Pancreas (tissue), 10 donors: ENCODE data around the gene C3orf85. TPM values are rescaled to one million over a fixed set of nuclear protein-coding genes. Genes with fewer than 3 reads are reported as not detected.

Experiments used
- ATAC-seq, 4 donors: fragments of 200-7000 bp; cut with Tn5 transposase; one replicate each; pipeline versions ENCODE4 v1.8.0 to v1.9.1; 2020; ENCODE audit warnings: mild to moderate bottlenecking in 4 of 4, moderate library complexity in 4 of 4
- DNase-seq, 6 donors: peaks; one replicate each; pipeline ENCODE4 v3.0.0-alpha.2; 2020
- FAIRE-seq: peaks from 2 replicates; lab custom pipeline; 2012; peaks lifted over from hg19 to GRCh38; lab: Jason Lieb, UNC
- H3K27ac ChIP-seq, 4 donors: fragments of 200-600 bp; sonication (generic); 1 replicate in 3 of 4; 2 replicates in 1 of 4; pipeline versions ENCODE4 v1.5.0 to v1.8.0; 2020
- H3K27me3 ChIP-seq, 4 donors: fragments of 200-600 bp; one replicate each; pipeline ENCODE4 v1.8.0; 2021
- H3K36me3 ChIP-seq, 3 donors: fragments of 200-600 bp; sonication (generic) in 1 of 3; one replicate each; pipeline versions ENCODE4 v1.5.0 to v1.8.0; 2020 to 2021
- H3K4me1 ChIP-seq, 3 donors: fragments of 200-600 bp; one replicate each; pipeline ENCODE4 v1.8.0; 2021
- H3K4me3 ChIP-seq, 4 donors: fragments of 200-600 bp; sonication (generic) in 2 of 4; one replicate each; pipeline versions ENCODE4 v1.5.0 to v1.8.0; 2020 to 2021
- H3K9me3 ChIP-seq, 4 donors: fragments of 200-600 bp; one replicate each; pipeline ENCODE4 v1.8.0; 2021
- WGBS, 2 donors: extraction: QIAGEN DNeasy Blood & Tissue Kit; methylation state at CpG; one replicate each; pipeline ENCODE4 v1.1.7; 2013; 5-methylcytosine and 5-hydroxymethylcytosine counted together
- intact Hi-C, 3 donors: fragments of 100-400 bp; cut with DNase I; formaldehyde crosslinking; loops; one replicate each; pipeline versions ENCODE4 v1.11.1 to v1.14.2; 2022
- polyA plus RNA-seq, 2 donors: library from polyadenylated mRNA; stranded (reverse); fragments of 200-250 nt; gene quantifications; one replicate each; pipeline ENCODE4 v1.2.3, GENCODE V29; 2013
- total RNA-seq, 6 donors: library from RNA; stranded (reverse); fragmentation: NEBNext Ultra II Directional in 4 of 6; extraction: Animal tissue kit (Norgen Biotek cat#: 25700) in 4 of 6; gene quantifications; one replicate each; pipeline versions ENCODE4 v1.2.1 to v1.2.4, GENCODE V29; 2021 to 2023
- TF ChIP-seq, protein P1 (sequence below), 4 donors: fragments of 200-600 bp; sonication (generic) in 3 of 4; IDR thresholded peaks; one replicate each; pipeline versions ENCODE4 v1.5.0 to v1.8.0; 2021; ENCODE audit warnings: antibody characterized with exemption in 4 of 4
- donor health status: healthy with polysubstance abuse.
- donor health status: DM: no; HTN: no; CAD: no; lungs with moderate emphysema.
- donor health status: DM: no; HTN: no; CAD: no.
- donor health status: control.
- donor health status: control.
- donor health status: Bipolar disorder and iron deficiency.
- donor health status: DM: yes; HTN: yes; CAD: no.
- donor health status: DM: no; HTN: no; CAD: no.
- donor health status: DM: no; HTN: no; CAD: no.
- donor health status: DM: yes; HTN: yes; CAD: no.

The C3orf85 gene
- total and polyA plus RNA-seq, 8 donors, result not detected

DNA sequence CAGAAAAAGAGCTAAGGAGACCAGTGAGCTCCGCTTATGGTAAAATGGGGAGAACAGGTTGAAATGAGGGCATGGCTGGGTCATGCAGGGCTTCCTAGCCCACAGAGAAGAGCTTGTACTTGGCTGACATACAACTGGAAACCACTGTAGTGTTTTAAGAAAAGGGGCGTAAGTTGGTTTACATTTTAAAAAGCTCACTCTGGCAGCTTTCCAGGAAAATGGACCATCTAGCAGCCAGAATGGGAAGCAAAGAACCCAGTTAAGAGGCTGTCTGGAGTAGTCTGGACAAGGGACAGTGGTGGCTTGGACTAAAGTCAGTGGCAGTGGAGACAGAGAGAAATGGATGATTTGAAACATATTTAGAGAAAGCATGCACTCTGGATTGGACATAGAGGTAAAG lies 20.5 kb upstream of the C3orf85 start:
- TF ChIP-seq, protein P1, sequence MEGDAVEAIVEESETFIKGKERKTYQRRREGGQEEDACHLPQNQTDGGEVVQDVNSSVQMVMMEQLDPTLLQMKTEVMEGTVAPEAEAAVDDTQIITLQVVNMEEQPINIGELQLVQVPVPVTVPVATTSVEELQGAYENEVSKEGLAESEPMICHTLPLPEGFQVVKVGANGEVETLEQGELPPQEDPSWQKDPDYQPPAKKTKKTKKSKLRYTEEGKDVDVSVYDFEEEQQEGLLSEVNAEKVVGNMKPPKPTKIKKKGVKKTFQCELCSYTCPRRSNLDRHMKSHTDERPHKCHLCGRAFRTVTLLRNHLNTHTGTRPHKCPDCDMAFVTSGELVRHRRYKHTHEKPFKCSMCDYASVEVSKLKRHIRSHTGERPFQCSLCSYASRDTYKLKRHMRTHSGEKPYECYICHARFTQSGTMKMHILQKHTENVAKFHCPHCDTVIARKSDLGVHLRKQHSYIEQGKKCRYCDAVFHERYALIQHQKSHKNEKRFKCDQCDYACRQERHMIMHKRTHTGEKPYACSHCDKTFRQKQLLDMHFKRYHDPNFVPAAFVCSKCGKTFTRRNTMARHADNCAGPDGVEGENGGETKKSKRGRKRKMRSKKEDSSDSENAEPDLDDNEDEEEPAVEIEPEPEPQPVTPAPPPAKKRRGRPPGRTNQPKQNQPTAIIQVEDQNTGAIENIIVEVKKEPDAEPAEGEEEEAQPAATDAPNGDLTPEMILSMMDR (IDR thresholded peaks at IDR 0.05), result no peak
- FAIRE-seq (no peak), DNase-seq (no peak), ATAC-seq (no peak)
- H3K4me3 ChIP-seq, result no peak overlapping the region
- WGBS, 2 donors, result 81% methylated on average over 2 of the region's 2 CpGs
- H3K9me3 ChIP-seq, result no peaks in the 10 kb centered on the region
- no peaks in the 10 kb centered on the region for H3K36me3 ChIP-seq
- no peak overlapping the region for H3K27ac ChIP-seq
- intact Hi-C loops, result no loop called here
- H3K4me1 ChIP-seq, result no peaks in the 10 kb centered on the region
- H3K27me3 ChIP-seq, result no peaks in the 10 kb centered on the region

DNA sequence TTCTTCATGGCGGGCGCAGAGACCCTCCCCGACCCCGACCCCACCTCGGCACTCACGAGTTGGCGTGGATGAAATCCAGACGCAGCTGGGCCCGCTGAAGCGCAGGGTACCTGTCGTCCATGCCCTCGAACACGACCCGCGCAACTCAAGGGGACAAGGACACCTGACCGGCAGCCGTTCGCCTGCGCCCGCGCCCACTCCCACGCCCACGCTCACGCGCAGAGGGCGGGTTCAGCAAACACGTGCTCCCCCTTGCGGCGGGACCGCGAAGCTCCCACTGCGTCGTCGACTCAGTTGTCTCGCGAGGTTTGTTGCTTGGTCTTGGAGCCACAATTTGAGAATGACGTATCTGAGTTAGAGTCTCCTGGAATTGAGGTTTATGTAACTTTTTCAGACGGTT lies 18.6 kb upstream of the C3orf85 start, which contains the start of gene MORC1:
Gene MORC1 (minus strand): TSS at position 196 of the 400 bp plus-strand sequence. CDS start 75 bp downstream, at position 121.
- ATAC-seq (no peak), DNase-seq (peak in 2 of 6 donors; percentile 17 to 48), FAIRE-seq (no peak)
- intact Hi-C loops, result no loop called here
- no peak within 1 kb of the TSS for H3K27ac ChIP-seq
- no peaks in the 10 kb centered on the region for H3K4me1 ChIP-seq
- TF ChIP-seq, protein P1 (IDR thresholded peaks at IDR 0.05), result no peak
- H3K27me3 ChIP-seq, result no peaks in the 10 kb centered on the region
- no peaks in the 10 kb centered on the region for H3K36me3 ChIP-seq
- WGBS, 2 donors, result 92 to 95% methylated on average over 38 of the region's 38 CpGs
- no peak within 1 kb of the TSS for H3K4me3 ChIP-seq
- no peaks in the 10 kb centered on the region for H3K9me3 ChIP-seq

DNA sequence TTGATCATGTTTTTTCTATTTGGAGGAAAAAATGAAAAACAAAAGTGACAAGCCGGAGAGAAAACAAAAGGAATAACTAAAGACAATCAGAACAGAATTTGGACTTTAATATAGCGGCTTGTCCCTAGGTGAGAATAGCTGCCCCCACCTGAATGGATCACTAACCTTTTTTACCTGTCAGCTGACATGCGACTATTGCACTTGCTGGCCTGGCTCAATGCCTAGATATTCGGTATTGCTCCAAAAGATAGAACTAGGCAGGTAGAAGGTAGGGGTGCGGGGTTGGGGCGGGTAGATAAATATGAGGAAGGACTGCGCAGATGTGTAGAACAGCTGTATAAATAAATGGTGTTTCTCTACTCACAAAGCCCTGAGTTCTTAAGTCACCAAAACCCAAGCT lies 17.9 kb upstream of the C3orf85 start:
- H3K27me3 ChIP-seq, result no peaks in the 10 kb centered on the region
- FAIRE-seq, result no peak
- intact Hi-C loops, result no loop called here
- H3K36me3 ChIP-seq, result no peaks in the 10 kb centered on the region
- 45 to 61% methylated on average over 7 of the region's 7 CpGs for WGBS, 2 donors
- H3K4me1 ChIP-seq, result no peaks in the 10 kb centered on the region
- TF ChIP-seq, protein P1 (IDR thresholded peaks at IDR 0.05), result no peak
- peak in 1 of 4 donors; percentile 70 for ATAC-seq
- no peak overlapping the region for H3K27ac ChIP-seq
- H3K9me3 ChIP-seq, result no peaks in the 10 kb centered on the region
- H3K4me3 ChIP-seq, result no peak overlapping the region
- peak in 2 of 6 donors; percentile 12 to 31 for DNase-seq

DNA sequence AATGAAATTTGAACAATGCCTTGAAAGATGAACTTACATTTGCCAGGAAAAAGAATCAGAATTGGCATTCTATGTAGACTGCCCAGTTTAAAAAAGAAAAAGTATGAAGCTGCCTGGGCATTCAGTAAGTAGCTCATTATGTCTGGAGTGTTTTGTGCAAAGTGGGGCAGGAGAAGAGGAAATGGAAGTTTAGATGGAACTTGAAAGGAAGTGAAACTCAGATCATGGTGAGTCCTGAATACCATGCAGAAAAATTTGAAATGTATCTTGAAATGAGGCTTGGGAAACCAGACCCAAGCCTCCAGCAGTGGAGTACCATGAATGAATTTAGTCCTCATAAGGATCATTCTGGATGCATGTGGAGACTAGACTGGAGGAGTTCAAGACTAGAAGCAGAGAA lies 13.8 kb upstream of the C3orf85 start:
- Histone ChIP-seq H3K36me3 (no peaks in the 10 kb centered on the region), H3K9me3 (no peaks in the 10 kb centered on the region), H3K27me3 (no peaks in the 10 kb centered on the region), H3K4me1 (no peaks in the 10 kb centered on the region), H3K27ac (no peak overlapping the region), H3K4me3 (no peak overlapping the region)
- TF ChIP-seq, protein P1 (IDR thresholded peaks at IDR 0.05), result no peak
- ATAC-seq, result no peak
- DNase-seq, result no peak
- no peak for FAIRE-seq
- intact Hi-C loops, result no loop called here

DNA sequence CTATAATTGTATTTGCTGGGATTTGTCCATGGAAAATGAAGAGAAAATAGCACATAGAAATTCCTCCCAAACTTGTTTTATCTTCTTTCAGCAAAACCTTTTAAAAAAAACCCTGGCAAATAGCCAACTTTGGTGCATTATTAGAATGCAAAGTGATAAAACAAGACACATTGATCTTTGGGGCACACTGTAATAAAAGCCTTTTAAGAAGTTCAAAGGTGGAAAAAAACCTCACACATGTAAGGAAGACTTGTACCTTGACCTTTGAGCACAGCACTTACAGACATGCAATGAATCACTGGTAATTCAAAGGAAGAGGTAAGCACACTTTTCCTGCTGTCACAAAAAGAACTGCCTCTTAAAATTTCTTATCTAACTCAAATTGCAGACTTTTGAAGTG lies 10.6 kb upstream of the C3orf85 start:
- ATAC-seq (no peak), DNase-seq (no peak), FAIRE-seq (peak; percentile 32)
- no peak overlapping the region for H3K4me3 ChIP-seq
- H3K36me3 ChIP-seq, result no peaks in the 10 kb centered on the region
- H3K27me3 ChIP-seq, result no peaks in the 10 kb centered on the region
- intact Hi-C loops, result no loop called here
- no peak overlapping the region for H3K27ac ChIP-seq
- H3K9me3 ChIP-seq, result no peaks in the 10 kb centered on the region
- TF ChIP-seq, protein P1 (IDR thresholded peaks at IDR 0.05), result no peak
- H3K4me1 ChIP-seq, result no peaks in the 10 kb centered on the region
